ENCODE results near the gene STMN1. TPM values are rescaled to one million over a fixed set of nuclear protein-coding genes. Genes with fewer than 3 reads are reported as not detected.
A peak's percentile ranks its signal among the peaks of the same experiment; 100 is the strongest.

The STMN1 gene
- total RNA-seq (2022) = 188 and 207 TPM in 2 replicates
- percentile 74 among the genes with signal in this experiment for Bru-seq, nascent RNA
- BruChase-seq, experiment 1, labeled RNA remaining after a 2-hour chase = percentile 77 among the genes with signal in this experiment
- BruChase-seq, experiment 2, labeled RNA remaining after a 6-hour chase = percentile 92 among the genes with signal in this experiment
- long read RNA-seq, transcript STMN1-206 (5 exons, 1,504 nt) = major isoform, 199 of 217 reads
- long read RNA-seq, partial matches to known transcripts = 13 of 217 reads
- long read RNA-seq, other reads (novel, unspliced or antisense) = 3 of 217 reads

- POLR2A ChIA-PET = interaction anchor here (0.5 to 0.7 kb wide), 2 partner anchors 15 to 17 kb away, joined by 3 read pairs; no protein-coding TSS in a partner anchor
- Mint-ChIP-seq H3K27me3 (ENCODE audit: insufficient read depth, unreplicated experiment) (no peaks in the 10 kb centered on the region), H3K27ac (ENCODE audit: unreplicated experiment) (peak within 1 kb of the TSS; percentile 80), H3K36me3 (ENCODE audit: insufficient read depth, unreplicated experiment) (peaks cover 30% of the 10 kb centered on the region), H3K9me3 (ENCODE audit: unreplicated experiment) (no peaks in the 10 kb centered on the region), H3K4me1 (ENCODE audit: low read depth, unreplicated experiment) (peaks cover 12% of the 10 kb centered on the region), H3K4me3 (ENCODE audit: unreplicated experiment) (peak within 1 kb of the TSS; percentile 91)
- DNase-seq = peak; percentile 93 to 94
- Histone ChIP-seq H3K4me3 (ENCODE audit: low read depth, low read length) (peak within 1 kb of the TSS; percentile 86), H3K27me3 (replicated peaks; ENCODE audit: control insufficient read depth, insufficient read depth, low read length) (no peaks in the 10 kb centered on the region), H3K4me1 (no peaks in the 10 kb centered on the region; the same call in 1 of the 2 replicates), H3K9me3 (no peaks in the 10 kb centered on the region), H3K36me3 (ENCODE audit: control insufficient read depth, insufficient read depth, low read length) (no peaks in the 10 kb centered on the region)
- TF ChIP-seq CTCF (IDR thresholded peaks at IDR 0.05; ENCODE audit: insufficient read depth in 1 of 2, low read depth in 1 of 2, low read length in 1 of 2, severe bottlenecking in 1 of 2, unreplicated experiment in 1 of 2) = no peak
- intact Hi-C loops (cut with micrococcal nuclease; ENCODE audit: unreplicated experiment) = loop anchor here (1.0 kb wide), 1 partner anchor 91 kb away; no protein-coding TSS in a partner anchor
- CTCF ChIA-PET = interaction anchor here (0.5 to 1.6 kb wide), 4 partner anchors 11 to 1206 kb away, joined by 3 to 6 read pairs (median 4); no protein-coding TSS in a partner anchor
- no TSS peak for BruUV-seq (replicated peaks)
Observed at GRCh38 chr1:25905680-25906643, at the start of gene STMN1. TSS of gene STMN1 (minus strand) at chr1:25906419. CDS start at chr1:25904676, 1,743 bp downstream.

GRCh38 chr1:25955553-25955952 lies 49.3 kb upstream of the STMN1 start:
- Histone ChIP-seq H3K4me1 (no peaks in the 10 kb centered on the region), H3K9me3 (no peaks in the 10 kb centered on the region), H3K36me3 (ENCODE audit: control insufficient read depth, insufficient read depth, low read length) (no peaks in the 10 kb centered on the region), H3K27me3 (replicated peaks; ENCODE audit: control insufficient read depth, insufficient read depth, low read length) (no peaks in the 10 kb centered on the region), H3K4me3 (ENCODE audit: low read depth, low read length) (no peak overlapping the region)
- DNase-seq = no peak
- Mint-ChIP-seq H3K4me1 (ENCODE audit: low read depth, unreplicated experiment) (no peaks in the 10 kb centered on the region), H3K36me3 (ENCODE audit: insufficient read depth, unreplicated experiment) (peaks cover 17% of the 10 kb centered on the region), H3K9me3 (ENCODE audit: unreplicated experiment) (no peaks in the 10 kb centered on the region), H3K27ac (ENCODE audit: unreplicated experiment) (no peak overlapping the region), H3K4me3 (ENCODE audit: unreplicated experiment) (no peak overlapping the region), H3K27me3 (ENCODE audit: insufficient read depth, unreplicated experiment) (no peaks in the 10 kb centered on the region)
- BruUV-seq (replicated peaks) = no TSS peak
- ChIA-PET POLR2A (no interaction called here), CTCF (no interaction called here)
- intact Hi-C loops (cut with micrococcal nuclease; ENCODE audit: unreplicated experiment) = no loop called here
- TF ChIP-seq CTCF (IDR thresholded peaks at IDR 0.05; ENCODE audit: insufficient read depth in 1 of 2, low read depth in 1 of 2, low read length in 1 of 2, severe bottlenecking in 1 of 2, unreplicated experiment in 1 of 2) = no peak

- Mint-ChIP-seq H3K4me3 (ENCODE audit: unreplicated experiment) (no peak overlapping the region), H3K9me3 (ENCODE audit: unreplicated experiment) (no peaks in the 10 kb centered on the region), H3K4me1 (ENCODE audit: low read depth, unreplicated experiment) (no peaks in the 10 kb centered on the region), H3K27ac (ENCODE audit: unreplicated experiment) (no peak overlapping the region), H3K36me3 (ENCODE audit: insufficient read depth, unreplicated experiment) (peaks cover 12% of the 10 kb centered on the region), H3K27me3 (ENCODE audit: insufficient read depth, unreplicated experiment) (no peaks in the 10 kb centered on the region)
- ChIA-PET CTCF (no interaction called here), POLR2A (no interaction called here)
- no peak for DNase-seq
- no peak for TF ChIP-seq CTCF (IDR thresholded peaks at IDR 0.05; ENCODE audit: insufficient read depth in 1 of 2, low read depth in 1 of 2, low read length in 1 of 2, severe bottlenecking in 1 of 2, unreplicated experiment in 1 of 2)
- Histone ChIP-seq H3K36me3 (ENCODE audit: control insufficient read depth, insufficient read depth, low read length) (no peaks in the 10 kb centered on the region), H3K27me3 (replicated peaks; ENCODE audit: control insufficient read depth, insufficient read depth, low read length) (no peaks in the 10 kb centered on the region), H3K9me3 (no peaks in the 10 kb centered on the region), H3K4me3 (ENCODE audit: low read depth, low read length) (no peak overlapping the region), H3K4me1 (no peaks in the 10 kb centered on the region)
- intact Hi-C loops (cut with micrococcal nuclease; ENCODE audit: unreplicated experiment) = no loop called here
- BruUV-seq (replicated peaks) = no TSS peak
Observed at GRCh38 chr1:25954282-25954938, 48.2 kb upstream of the STMN1 start.

All from Caco-2 (cell line).